Ovary (tissue), 3 donors: Measurements from ENCODE around the gene HS6ST2.

Experiments used
- CTCF ChIP-seq, 3 donors: fragments of 450-650 bp in 2 of 3; fragments of 200-600 bp in 1 of 3; IDR thresholded peaks; one replicate each; pipeline versions ENCODE4 v1.5.1 to v1.8.0; 2016 to 2022; ENCODE audit warnings: antibody characterized with exemption in 3 of 3, mild to moderate bottlenecking in 1 of 3
- EP300 ChIP-seq: sonication (generic); formaldehyde crosslinking; IDR thresholded peaks from one replicate; pipeline ENCODE4 v1.6.1; 2017; ENCODE audit warnings: antibody characterized with exemption
- donor health status: DM: no; HTN: no; CAD: no.

GRCh38 chrX:133007458-133007857 lies 49.0 kb upstream of the HS6ST2 start:
- TF ChIP-seq EP300: no peak
- TF ChIP-seq CTCF (IDR thresholded peaks at IDR 0.05): no peak
